HS-5 (cell line): ENCODE data around the gene CHRND.

ENCODE experiments used
- DNase-seq: peaks from one replicate; pipeline ENCODE4 v3.0.0-alpha.2; 2012; ENCODE audit warnings: low read depth

Gene CHRND

DNA sequence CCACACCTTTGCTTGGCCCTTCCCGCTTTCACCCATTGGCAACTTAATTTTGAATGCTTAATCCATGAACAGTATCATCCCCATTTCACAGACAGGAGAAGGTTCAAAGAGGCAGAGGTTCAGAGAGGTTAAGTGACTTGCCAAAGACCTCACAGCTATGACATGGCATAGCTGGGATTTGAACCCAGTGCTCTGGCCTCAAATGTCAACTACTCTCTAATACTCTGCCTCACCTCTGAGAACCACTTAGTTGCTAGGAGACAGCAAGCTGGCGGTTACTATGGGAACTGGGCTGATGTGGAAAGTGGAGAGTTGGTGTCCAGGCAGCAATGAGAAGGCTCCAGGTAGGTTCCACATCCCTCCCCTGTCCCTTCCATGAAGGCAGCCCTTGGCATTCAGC, 21.5 kb upstream of the CHRND start:
- no peak for DNase-seq

DNA sequence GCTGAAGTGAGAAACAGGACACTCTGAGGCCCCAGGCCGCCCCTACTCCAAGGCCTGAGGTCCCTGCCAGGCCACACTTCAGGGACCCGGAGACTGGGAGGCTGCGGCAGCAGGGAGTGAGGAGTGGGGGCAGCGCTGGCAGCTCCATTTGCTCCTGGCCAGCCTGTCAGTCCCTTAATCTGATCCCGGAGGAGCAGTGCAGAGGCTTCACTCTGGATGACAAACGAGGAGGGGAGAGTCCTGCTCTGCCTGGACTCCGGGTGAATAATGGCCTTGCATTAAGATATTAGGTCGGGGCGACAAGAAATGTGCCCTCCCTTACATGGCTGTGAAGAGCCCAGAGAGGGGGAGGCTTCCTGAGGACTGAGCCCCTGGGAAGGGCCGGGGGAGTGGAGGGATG, 20.1 kb upstream of the CHRND start:
- no peak for DNase-seq

DNA sequence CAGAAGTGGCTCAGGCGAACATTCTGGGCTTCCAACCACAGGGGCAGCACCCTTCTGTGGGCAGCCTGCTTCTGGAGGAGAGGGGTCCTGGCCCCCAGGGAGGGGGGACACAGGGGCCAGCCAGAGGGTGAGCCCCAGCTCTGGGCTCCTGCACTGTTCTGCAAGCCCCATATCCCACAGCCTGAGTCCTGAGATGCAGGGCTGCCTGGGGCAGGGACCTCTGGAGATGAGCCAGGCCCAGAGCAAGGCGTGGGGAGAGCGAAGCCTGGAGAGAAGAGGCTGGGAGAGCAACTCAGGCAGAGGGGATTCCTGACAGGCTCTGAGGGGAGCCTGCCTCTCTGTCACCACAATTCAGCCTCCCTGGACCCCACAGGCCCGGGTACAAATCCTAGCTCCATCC, 19.3 kb upstream of the CHRND start:
- no peak for DNase-seq

DNA sequence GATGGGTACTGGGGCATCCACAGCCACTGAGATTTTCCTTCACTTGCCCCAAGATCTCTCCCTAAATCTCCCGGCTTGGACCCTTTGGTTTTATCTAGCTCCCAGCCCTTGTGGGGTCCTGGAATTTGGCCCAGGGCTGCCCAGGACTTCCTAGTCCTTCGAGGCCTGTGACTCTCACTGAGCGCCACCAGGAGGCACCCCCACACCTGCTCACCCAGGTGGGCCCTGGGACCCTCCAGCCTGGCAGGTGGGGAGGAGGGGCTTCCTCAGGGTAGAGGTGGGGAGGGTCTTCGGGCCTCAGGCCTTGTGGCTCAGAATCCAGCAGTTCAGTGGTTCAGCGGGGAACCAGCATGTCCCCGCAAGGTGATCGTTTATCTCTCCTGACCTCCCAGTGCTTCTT, 17.7 kb upstream of the CHRND start:
- no peak for DNase-seq

DNA sequence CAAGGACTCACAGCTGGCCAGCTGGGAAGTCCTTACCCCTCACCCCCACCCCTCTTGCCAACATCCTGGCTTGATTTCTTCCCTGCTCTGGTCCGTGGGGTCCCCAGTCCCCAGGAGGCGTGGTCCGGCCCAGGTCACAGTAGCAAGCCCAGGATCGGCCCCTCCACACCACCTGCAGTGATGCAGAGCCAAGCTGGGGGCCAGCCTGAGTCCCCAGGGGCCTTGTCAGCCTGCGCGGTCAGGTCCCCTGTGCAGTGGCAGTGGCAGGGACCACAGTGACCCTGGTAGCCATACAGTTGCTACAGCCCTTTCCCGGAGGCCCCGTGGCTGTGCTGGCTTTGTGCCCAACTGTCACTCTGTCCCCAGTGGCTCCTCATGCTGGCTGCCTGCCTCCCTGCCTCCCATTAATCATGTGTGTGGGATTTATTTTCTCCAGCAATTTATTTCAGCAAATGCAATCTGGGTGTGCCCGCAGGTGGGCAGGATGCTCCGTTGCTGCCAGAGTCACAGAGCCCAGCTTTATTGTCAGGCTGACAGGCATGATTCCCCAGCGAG, 14.5 kb upstream of the CHRND start:
- DNase-seq, result no peak

DNA sequence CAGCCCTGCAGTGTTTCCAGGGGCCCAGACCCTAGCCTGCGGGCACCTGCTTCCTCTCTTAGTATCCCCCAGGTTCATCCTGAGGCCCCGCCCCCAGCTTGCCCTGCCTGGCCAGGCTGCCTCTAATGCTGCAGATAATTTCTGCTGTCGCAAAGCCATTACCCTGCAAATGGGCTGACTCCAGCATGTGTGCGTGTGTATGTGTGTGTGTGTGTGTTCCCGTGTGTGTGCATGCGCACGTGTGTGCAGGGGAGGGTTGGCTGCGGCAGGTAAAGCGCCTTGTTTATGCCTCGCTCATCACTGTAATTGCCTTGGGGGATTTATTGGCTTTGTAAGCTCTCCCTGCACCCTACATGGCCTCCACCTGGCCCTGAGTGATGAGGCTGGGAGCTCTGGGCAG, 13.4 kb upstream of the CHRND start:
- no peak for DNase-seq

DNA sequence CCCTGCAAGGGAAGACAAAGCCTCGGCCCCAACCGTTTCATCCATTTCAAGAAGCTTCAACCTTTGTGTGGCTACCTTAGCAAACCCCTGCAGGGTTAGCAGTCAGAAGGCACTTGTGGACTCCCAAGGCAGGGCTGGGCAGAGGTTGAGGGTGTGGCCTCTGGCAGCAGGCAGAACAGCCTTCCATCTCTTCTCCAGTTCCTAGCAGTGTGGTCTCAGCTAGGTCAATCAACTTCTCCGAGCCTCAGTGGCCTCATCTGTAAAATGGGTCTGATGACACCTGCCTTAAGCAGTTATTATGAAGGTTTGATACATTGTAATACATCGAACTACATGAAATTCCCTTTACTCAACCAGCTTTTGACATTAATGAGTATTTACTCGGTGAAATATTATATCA, 12.6 kb upstream of the CHRND start:
- DNase-seq, result no peak

DNA sequence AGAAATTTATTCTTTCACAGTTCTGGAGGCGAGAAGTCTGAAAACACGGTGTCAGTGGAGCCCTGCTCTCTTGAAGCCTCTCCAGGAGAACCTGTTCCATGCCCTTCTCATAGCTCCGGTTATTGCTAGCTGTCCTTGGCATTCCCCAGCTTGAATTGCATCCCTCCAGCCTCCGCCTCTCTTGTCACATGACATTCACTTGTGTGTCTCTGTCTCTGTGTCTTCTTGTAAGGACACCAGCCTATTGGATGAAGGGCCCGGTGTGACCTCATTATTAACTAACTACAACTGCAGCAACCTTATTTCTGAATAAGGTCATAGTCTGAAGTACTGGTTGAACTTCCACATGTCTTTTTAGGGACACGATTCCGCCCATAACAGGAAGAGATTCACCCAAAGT, 10.3 kb upstream of the CHRND start:
- no peak for DNase-seq

DNA sequence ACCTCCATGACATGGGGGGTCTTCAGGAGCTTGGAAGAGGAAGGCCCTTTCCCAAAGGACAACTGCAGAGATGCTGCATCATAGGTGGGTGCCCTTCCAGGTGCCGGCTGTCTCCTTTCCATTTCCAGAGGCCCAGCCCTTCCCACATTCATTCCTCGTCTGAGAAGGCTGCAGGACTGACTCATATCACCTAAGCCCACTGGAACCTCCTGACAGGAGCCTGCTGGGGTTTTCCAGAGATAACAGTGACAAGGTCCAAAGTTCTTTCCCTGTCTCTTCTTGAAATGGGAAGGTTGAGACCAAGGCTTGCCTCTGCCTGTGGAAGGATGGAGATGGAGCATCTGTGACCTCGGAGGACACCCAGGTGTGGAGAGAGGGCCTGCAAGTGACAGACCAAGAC, 9.4 kb upstream of the CHRND start:
- DNase-seq, result no peak

DNA sequence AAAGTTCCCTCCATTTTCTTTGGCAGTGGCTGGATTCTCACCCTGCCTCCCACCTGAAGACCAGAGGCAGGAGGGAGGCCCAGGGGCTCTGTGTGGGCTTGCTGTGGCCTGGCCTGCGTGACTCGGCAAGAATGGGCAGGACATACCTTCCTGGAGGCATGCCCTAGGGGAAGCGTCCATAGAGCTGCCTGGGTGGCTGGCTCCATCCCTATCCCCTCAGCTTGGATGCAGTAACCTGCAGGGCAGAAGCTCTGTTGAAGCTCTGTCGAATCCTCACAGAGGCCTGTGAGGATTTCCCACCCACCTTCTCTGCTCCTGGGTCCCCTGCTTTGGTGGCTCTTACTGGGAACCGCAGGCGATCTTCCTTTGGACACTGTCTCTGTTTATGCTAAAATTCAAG, 7.1 kb upstream of the CHRND start:
- no peak for DNase-seq

DNA sequence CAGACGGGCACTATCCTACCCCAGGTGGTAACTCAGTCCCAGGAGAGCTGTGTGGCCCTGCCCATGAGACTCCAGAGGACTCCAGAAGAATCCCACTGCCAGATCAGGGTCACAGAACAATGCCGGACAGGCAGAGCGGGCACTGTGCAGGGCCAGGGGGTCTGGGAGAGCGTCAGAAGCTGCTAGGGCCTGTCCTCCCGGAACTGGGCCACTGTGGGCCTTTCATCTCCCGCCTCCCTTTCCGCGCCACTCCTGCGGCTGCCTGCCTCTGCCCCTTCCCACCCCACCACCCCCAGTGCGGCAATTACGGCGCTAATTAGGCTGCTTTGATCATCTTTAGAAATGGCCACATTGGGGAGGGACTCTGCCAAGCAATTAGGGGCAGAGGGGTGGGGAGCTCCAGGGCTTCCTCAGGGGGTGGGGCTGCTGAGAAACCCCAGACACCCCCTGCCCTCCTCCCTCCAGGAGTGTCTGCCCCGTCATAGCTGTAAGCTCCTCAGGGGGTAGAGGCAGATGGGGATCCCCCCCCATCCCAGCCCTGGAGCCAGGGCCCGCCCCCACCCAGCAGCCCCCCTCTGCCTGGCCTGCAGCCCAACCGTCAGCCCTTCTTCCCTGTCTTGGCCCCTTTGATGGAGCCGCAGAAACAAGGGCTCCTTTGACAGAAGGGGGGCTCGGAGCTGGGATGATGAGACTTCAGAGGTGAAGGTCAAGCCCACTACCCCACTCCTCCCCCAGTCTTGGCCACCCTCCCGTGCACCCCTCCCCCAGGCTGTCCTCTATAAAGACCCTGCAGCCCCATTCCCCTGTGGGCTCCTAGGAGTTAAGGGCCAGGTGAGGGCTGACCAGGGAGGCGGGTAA, 6.2 kb upstream of the CHRND start, which contains the start of gene PRSS56:
TSS of gene PRSS56 (plus strand) at position 808 of the 858 bp plus-strand sequence. CDS start 211 bp downstream, outside the sequence.
- DNase-seq, result no peak

DNA sequence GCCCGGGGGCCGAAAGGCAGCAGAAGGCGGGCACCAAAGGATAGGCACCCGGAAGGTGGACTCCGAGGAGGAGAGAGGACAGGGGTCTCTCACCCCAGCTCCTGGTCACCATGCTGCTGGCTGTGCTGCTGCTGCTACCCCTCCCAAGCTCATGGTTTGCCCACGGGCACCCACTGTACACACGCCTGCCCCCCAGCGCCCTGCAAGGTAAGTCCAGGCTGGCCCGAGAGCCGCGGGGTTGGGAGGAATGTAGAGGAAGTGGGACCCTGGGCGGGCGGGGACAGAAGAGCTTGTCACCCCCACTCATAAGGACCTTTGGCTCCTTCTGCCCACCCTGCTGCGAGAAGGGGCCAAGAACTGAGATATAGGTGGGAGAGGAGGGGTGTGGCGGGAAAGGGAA, 5.5 kb upstream of the CHRND start:
- no peak for DNase-seq

DNA sequence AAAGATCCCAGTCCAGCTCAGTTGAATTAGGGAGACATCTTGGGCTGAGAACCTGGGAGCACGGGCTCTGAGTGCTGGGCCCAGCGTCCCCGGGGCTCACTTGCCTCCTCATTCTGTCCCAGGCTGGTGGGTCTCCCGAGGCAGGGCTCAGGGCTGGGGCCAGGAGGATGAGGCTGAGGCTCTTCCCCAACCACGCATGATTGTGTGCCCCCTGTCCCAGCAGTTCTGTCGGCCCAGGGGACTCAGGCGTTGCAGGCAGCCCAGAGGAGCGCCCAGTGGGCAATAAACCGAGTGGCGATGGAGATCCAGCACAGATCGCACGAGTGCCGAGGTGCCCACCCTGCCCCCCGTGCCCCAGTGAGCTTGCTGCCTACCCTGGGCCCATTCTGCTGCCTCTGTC, 4.9 kb upstream of the CHRND start:
- DNase-seq, result no peak

DNA sequence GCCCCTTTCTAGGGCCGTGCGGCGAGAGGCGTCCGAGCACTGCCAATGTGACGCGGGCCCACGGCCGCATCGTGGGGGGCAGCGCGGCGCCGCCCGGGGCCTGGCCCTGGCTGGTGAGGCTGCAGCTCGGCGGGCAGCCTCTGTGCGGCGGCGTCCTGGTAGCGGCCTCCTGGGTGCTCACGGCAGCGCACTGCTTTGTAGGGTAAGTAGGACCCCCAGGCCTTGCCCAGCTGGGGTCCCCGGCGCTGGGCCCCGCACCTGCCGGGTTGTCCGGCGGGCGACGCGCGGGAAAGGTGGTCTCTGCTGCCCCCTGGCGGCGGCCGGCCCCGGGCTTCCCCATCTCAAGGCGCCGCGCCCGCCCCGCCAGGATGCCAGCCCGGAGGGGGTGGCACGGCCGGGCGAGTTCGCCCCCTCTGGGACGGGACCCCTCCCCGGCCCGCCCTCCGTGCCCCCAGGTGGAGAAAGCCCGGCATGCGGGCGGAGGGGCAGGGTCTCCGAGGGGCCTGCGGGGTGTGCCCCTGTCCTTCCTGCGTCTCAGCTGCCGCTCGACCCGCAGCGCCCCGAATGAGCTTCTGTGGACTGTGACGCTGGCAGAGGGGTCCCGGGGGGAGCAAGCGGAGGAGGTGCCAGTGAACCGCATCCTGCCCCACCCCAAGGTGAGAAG, 3.9 kb upstream of the CHRND start:
- DNase-seq, result no peak

DNA sequence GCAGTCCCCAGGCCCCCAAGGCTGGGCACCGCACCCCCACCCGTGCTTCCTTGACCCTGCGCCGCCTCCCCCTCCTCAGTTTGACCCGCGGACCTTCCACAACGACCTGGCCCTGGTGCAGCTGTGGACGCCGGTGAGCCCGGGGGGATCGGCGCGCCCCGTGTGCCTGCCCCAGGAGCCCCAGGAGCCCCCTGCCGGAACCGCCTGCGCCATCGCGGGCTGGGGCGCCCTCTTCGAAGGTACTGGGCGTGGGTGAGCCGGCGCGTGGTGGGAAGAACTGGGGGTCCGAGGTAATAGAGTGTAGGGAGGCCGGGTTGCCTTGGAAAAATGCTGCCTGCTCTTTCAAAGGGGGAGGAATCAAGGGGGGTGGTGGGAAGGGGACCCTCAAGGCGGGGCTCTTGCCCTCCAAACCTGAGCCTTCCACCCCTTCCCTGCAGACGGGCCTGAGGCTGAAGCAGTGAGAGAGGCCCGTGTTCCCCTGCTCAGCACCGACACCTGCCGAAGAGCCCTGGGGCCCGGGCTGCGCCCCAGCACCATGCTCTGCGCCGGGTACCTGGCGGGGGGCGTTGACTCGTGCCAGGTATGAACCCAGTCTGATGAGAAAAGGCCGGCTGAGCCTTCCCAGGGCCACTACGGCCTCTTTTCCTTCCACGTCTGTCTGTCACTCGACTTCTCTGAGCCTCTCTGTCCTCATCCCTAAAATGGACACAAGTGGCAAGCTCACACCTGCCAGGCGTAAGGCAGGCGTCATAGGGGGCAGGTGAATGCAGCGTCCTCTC, 3.1 kb upstream of the CHRND start:
- DNase-seq, result no peak

DNA sequence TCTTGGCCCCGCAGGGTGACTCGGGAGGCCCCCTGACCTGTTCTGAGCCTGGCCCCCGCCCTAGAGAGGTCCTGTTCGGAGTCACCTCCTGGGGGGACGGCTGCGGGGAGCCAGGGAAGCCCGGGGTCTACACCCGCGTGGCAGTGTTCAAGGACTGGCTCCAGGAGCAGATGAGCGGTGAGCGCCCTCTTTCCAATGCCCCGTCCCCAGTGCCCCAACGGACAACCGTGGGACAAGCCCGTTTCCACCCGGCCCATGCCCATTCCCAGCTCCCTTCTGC, 2.6 kb upstream of the CHRND start:
- DNase-seq, result no peak

DNA sequence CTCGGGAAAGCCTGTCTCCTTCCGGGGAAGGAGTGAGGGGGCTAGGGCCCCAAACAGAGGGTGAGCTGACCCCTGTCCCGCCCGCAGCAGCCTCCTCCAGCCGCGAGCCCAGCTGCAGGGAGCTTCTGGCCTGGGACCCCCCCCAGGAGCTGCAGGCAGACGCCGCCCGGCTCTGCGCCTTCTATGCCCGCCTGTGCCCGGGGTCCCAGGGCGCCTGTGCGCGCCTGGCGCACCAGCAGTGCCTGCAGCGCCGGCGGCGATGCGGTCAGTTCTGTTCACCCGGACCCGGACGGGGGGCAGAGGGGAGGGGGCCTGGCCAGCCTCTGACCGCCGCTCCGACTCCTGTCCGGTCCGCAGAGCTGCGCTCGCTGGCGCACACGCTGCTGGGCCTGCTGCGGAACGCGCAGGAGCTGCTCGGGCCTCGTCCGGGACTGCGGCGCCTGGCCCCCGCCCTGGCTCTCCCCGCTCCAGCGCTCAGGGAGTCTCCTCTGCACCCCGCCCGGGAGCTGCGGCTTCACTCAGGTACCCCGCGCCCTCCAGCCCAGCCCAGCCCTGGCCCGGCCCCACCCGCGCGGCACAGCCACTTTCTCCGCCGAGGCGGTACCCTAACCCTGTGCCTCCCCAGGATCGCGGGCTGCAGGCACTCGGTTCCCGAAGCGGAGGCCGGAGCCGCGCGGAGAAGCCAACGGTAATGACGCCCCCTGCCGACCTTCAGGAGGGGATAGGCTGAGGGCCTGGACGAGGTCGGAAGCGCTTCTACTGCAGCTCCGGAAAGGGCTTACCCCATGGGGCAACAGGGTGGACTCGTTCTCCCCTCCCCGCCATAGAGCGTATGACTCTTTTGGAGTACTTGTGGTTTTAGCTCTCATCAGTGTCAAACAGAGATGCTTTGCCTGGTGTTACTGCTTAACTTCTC, 2.0 kb upstream of the CHRND start:
- no peak for DNase-seq

DNA sequence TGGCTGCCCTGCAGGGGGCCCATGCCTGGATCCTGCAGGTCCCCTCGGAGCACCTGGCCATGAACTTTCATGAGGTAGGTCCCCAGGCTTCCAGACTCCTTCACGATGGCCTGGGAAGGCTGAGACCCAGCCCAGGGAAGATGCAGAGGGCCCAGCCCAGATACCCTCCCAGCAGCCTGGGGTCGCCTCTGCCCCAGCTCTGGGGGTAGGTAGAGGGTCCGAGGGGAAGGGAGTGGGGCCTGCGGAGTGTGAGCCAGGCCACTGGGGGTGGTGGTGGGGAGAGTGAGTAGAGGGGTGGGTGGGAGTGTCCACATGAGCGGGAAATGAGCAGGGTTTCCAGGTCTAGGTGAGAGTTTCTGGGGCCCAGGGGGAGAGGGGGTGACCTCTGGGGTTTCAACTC, 1.2 kb upstream of the CHRND start:
- no peak for DNase-seq

DNA sequence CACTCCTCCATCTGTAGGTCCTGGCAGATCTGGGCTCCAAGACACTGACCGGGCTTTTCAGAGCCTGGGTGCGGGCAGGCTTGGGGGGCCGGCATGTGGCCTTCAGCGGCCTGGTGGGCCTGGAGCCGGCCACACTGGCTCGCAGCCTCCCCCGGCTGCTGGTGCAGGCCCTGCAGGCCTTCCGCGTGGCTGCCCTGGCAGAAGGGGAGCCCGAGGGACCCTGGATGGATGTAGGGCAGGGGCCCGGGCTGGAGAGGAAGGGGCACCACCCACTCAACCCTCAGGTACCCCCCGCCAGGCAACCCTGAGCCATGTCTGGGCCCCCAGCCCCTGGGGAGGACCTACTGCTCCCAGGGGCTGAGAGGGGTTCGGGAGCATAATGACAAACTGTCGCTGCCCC, 761 bp upstream of the CHRND start:
- no peak for DNase-seq

DNA sequence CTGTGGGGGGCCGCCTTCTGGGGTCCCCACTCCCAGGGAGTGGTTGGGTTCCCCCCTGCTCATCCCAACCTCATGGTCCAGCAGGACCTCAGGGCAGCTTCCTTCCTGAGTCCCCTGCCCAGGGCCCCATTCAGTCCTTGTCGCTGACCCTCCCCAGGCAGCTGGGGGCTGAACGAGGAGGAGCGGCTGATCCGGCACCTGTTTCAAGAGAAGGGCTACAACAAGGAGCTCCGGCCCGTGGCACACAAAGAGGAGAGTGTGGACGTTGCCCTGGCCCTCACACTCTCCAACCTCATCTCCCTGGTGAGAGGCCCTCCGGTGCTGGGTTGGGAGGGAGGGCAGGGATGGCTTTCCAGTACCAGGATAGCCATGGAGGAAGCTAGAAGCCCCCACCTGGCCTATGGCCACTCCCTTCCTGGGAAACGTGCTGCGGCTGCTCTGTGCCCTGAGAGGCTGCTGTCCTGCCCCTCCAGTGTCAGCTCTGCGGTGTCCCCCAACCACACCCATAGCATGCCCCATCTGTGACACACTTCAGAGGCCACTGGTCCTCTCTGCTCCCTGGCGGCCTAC, 497 bp downstream of the CHRND start:
- no peak for DNase-seq

DNA sequence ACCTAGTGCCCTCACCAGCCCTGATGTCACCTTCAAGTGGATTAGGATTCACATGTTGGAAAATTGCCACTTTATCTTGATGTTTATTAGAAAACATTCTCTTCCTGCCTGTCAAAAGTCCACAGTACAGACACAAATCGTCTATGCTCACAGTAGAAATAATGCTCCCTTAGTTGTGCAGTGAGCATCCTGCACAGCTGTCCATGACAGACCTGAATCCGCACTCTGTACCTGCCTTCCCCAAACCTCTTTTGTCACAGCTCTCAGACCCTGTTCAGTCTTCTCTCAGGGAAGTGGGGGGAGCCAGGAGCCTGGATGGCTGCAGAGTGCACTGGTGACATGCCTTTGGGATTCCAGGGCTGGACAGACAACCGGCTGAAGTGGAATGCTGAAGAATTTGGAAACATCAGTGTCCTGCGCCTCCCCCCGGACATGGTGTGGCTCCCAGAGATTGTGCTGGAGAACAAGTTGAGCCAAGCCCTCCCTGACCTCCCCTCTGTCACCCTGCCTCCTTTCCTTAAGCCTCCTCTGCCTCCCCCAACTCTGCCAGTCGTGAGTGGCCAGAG, 2.0 kb downstream of the CHRND start:
- no peak for DNase-seq
